K562 (cell line): Measurements from ENCODE around the gene NDUFS8. TPM values are rescaled to one million over a fixed set of nuclear protein-coding genes. Genes with fewer than 3 reads are reported as not detected.
A peak's percentile ranks its signal among the peaks of the same experiment; 100 is the strongest.

Source experiments
- EGR1 ChIP-seq: fragments of 450-650 bp; conservative IDR thresholded peaks from 2 replicates; pipeline ENCODE4 v1.6.1; 2017; ENCODE audit warnings: mild to moderate bottlenecking
- HOMEZ ChIP-seq: fragments of 250-450 bp; sonication (Bioruptor Pico); IDR thresholded peaks from 2 replicates; pipeline ENCODE4 v1.4.0; 2020; ENCODE audit warnings: mild to moderate bottlenecking, moderate library complexity
- STAT5A ChIP-seq: IDR thresholded peaks from 2 replicates; pipeline ENCODE4 v1.6.1; 2012; ENCODE audit warnings: low read length, inconsistent platforms, borderline replicate concordance
- XRCC5 ChIP-seq: fragments of 200-400 bp; formaldehyde crosslinking; IDR thresholded peaks from 2 replicates; pipeline ENCODE4 v1.6.1; 2017; ENCODE audit warnings: low read depth, mild to moderate bottlenecking, low read length
- ZFX ChIP-seq: sonication (generic); formaldehyde crosslinking; IDR thresholded peaks from 2 replicates; pipeline ENCODE4 v1.8.0; 2022; ENCODE audit warnings: mild to moderate bottlenecking, missing genetic modification reagents, moderate library complexity
- ZNF318 ChIP-seq, 2 experiments: fragments of 450-650 bp; IDR thresholded peaks; 2 replicates each; pipeline ENCODE4 v1.6.1; 2016; ENCODE audit warnings: mild to moderate bottlenecking in 2 of 2, borderline replicate concordance in 1 of 2, low read depth in 1 of 2, moderate library complexity in 1 of 2
- ZNF655 ChIP-seq: fragments of 250-450 bp; sonication (Bioruptor Pico); IDR thresholded peaks from 2 replicates; pipeline ENCODE4 v1.5.0; 2021
- polyA plus RNA-seq, 8 experiments: library from polyadenylated mRNA; depleted of rRNA in 4 of 8; stranded (reverse) in 5 of 8; unstranded in 3 of 8; fragments of >200 nt; fragmentation: Nextera tagmentation in 2 of 8; fragmentation: Illumina TruSeq in 1 of 8; extraction: Ambion mirVana in 2 of 8; extraction: Trizol in 1 of 8; gene quantifications; 2 replicates each; pipeline versions ENCODE4 v1.2.1 to v1.2.3, GENCODE V29; 2011 to 2014; ENCODE audit warnings: inconsistent platforms in 1 of 8, missing spikeins in 1 of 8
- total RNA-seq, 7 experiments: library from RNA; depleted of rRNA in 6 of 7; stranded (reverse); fragments of >200 nt in 6 of 7; fragmentation: Illumina TruSeq in 2 of 7; extraction: Trizol in 2 of 7; gene quantifications; 2 replicates each; pipeline versions ENCODE4 v1.2.1 to v1.2.3, GENCODE V29; 2011 to 2021; ENCODE audit warnings: low replicate concordance in 1 of 7
- TF ChIP-seq, protein P1 (sequence below): fragments of 450-650 bp; IDR thresholded peaks from 2 replicates; pipeline ENCODE4 v1.6.1; 2016; ENCODE audit warnings: mild to moderate bottlenecking
- TF ChIP-seq, protein P2 (sequence below): sonication (generic); formaldehyde crosslinking; IDR thresholded peaks from 2 replicates; pipeline ENCODE4 v1.8.1; 2022; ENCODE audit warnings: missing genetic modification reagents

Gene NDUFS8
- total and polyA plus RNA-seq, 9 of the 15 experiments (the other 6 are each of a cell fraction or from before 2014, with no cell fraction given) = 36.5 to 351 (median 101) TPM

DNA sequence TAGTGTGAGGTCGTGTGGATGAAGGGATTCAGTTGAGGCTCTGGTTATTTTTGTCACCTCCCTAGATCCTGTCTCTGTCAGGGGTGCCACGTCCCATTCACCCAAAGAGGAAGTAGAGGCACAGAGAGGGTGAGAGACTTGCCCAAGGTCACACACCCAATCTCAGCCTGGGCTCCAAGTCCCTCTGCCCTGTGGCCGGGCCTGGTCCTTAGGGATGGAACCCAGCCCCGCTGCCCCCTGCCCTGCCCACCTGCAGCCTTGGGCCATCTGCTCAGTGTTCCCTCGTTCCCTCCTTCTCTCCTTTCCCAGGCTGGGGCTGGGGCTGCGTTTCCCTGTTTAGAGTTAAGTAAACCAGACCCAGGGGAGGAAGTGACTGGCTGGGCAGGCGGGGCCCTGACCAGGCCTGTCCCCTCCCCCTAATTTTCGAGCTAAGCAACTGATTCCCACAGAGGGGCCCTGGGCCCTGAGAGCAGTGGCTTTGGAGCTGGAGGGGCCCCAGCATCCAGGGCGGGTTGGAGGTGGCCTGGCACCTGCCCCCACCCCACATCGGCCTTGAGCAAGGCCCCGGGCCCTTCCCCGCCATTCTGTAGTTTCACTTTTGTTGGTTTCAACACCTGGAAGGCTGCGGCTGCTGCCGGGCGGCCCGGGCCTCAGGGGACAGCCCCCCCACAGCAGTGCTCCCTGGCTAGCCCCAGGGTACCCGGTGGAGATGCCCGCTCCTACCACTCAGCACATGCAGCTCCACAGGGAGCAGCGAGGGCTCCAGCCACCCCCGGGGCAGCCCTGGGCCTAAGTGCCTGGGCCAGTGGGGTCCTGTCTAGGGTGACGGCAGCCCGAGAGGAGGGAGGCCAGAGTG is 9.8 kb downstream of the NDUFS8 start (continued):
- TF ChIP-seq ZNF655 (CRISPR knock-in tag) = no peak
- no peak for TF ChIP-seq XRCC5
- no peak for TF ChIP-seq STAT5A
- TF ChIP-seq EGR1 = no peak
- no peak for TF ChIP-seq ZNF318 (IDR thresholded peaks at IDR 0.05; ENCODE audit: borderline replicate concordance in 1 of 2, low read depth in 1 of 2)
- peak; percentile 96 for TF ChIP-seq ZFX (CRISPR knock-in tag)
- TF ChIP-seq, protein P1, sequence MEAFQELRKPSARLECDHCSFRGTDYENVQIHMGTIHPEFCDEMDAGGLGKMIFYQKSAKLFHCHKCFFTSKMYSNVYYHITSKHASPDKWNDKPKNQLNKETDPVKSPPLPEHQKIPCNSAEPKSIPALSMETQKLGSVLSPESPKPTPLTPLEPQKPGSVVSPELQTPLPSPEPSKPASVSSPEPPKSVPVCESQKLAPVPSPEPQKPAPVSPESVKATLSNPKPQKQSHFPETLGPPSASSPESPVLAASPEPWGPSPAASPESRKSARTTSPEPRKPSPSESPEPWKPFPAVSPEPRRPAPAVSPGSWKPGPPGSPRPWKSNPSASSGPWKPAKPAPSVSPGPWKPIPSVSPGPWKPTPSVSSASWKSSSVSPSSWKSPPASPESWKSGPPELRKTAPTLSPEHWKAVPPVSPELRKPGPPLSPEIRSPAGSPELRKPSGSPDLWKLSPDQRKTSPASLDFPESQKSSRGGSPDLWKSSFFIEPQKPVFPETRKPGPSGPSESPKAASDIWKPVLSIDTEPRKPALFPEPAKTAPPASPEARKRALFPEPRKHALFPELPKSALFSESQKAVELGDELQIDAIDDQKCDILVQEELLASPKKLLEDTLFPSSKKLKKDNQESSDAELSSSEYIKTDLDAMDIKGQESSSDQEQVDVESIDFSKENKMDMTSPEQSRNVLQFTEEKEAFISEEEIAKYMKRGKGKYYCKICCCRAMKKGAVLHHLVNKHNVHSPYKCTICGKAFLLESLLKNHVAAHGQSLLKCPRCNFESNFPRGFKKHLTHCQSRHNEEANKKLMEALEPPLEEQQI = no peak
- TF ChIP-seq HOMEZ (CRISPR knock-in tag) = no peak
- TF ChIP-seq, protein P2, sequence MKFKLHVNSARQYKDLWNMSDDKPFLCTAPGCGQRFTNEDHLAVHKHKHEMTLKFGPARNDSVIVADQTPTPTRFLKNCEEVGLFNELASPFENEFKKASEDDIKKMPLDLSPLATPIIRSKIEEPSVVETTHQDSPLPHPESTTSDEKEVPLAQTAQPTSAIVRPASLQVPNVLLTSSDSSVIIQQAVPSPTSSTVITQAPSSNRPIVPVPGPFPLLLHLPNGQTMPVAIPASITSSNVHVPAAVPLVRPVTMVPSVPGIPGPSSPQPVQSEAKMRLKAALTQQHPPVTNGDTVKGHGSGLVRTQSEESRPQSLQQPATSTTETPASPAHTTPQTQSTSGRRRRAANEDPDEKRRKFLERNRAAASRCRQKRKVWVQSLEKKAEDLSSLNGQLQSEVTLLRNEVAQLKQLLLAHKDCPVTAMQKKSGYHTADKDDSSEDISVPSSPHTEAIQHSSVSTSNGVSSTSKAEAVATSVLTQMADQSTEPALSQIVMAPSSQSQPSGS (CRISPR knock-in tag) = no peak
